ENCODE data around the gene ANKRD50. TPM values are rescaled to one million over a fixed set of nuclear protein-coding genes. Genes with fewer than 3 reads are reported as not detected.

Gene ANKRD50, protein sequence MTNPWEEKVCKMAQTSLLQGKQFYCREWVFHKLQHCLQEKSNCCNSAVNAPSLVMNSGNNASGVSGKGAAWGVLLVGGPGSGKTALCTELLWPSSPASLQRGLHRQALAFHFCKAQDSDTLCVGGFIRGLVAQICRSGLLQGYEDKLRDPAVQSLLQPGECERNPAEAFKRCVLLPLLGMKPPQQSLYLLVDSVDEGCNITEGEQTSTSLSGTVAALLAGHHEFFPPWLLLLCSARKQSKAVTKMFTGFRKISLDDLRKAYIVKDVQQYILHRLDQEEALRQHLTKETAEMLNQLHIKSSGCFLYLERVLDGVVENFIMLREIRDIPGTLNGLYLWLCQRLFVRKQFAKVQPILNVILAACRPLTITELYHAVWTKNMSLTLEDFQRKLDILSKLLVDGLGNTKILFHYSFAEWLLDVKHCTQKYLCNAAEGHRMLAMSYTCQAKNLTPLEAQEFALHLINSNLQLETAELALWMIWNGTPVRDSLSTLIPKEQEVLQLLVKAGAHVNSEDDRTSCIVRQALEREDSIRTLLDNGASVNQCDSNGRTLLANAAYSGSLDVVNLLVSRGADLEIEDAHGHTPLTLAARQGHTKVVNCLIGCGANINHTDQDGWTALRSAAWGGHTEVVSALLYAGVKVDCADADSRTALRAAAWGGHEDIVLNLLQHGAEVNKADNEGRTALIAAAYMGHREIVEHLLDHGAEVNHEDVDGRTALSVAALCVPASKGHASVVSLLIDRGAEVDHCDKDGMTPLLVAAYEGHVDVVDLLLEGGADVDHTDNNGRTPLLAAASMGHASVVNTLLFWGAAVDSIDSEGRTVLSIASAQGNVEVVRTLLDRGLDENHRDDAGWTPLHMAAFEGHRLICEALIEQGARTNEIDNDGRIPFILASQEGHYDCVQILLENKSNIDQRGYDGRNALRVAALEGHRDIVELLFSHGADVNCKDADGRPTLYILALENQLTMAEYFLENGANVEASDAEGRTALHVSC (N-terminal part only)
- total RNA-seq, result 21.5 and 149 TPM in 2 replicates

DNA sequence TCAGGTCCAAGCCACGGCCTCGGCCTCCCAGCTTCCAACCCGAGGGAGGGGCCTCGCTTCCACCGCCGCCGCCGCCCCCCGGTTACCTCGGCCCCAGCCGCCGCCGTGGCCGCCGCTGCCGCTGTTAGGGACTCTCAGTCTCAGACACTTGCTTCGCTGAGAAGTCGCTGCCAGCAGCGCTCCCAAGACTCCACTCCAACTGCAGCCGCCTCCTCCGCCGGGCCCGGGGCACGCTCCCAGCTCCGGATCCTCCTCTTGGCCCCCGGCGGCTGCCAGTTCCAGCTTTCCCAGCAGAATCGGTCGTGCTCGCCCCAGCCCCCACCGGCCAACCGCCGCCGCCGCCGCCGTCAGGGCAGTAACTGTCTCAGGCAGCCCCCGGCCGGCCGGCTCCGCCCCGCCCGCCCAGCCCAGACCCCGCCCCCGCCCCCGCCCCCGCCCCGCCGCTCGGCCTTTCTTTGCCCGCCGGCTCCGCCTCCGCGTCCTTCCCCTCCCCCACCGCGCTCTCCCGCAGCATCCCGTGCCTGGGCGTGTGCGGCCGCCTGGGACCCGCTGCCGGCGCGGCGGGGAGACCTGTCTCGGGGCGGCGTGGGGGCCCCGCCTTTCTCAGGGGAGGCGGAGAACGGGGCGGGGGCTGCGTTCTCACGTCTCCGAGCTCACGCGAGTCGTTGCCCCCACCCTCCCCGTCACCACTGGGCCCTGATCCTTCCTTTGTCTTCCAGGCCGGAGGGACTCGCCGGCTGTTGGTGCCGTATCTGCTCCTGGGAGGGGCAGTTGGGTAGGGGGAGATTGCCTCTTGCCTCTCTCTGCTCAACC, at the start of gene ANKRD50:
ANKRD50 (minus strand) TSS at position 361 of the 813 bp plus-strand sequence. CDS start 2,221 bp downstream, outside the sequence.

Data from bladder microvascular endothelial cell (primary cell).